PC-9 (cell line): Measurements from ENCODE around the gene AKR1B15.

Experiments used
- CTCF ChIP-seq: fragments of 200-600 bp; sonication (generic); conservative IDR thresholded peaks from 2 replicates; pipeline ENCODE4 v1.6.1; 2017; ENCODE audit warnings: mixed run types, antibody characterized with exemption, mild to moderate bottlenecking, moderate library complexity
- EZH2 ChIP-seq: fragments of 200-600 bp; sonication (generic); IDR thresholded peaks from 2 replicates; pipeline ENCODE4 v1.8.0; 2017; ENCODE audit warnings: antibody characterized with exemption, low read depth

DNA sequence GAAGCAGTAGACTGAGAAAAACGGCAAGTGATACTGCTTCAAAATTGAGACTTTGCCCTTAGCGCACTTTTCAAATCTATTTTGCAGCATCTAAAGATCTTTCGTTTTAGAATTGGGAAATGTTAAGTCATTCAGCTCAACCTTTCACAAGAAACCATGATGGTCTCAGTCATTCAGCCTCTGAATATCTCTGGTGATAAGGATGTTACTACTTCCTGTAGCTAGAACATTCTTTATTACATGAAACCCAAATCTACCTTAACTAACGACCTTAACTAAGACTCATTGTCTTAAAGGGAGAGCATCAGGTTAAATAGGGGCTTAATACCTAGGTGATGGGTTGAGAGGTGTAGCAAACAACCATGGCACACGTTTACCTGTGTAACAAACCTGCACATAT lies 47.9 kb upstream of the AKR1B15 start:
- TF ChIP-seq CTCF, result no peak
- no peak for TF ChIP-seq EZH2
